AG04449 (cell line): Measurements from ENCODE around the gene MOGAT2.

Experiments
- CTCF ChIA-PET: fragments of 350-600 bp; formaldehyde crosslinking; extraction: SDS; loops from one replicate; lab custom pipeline; 2021; ENCODE audit warnings: antibody characterized with exemption; lab: Yijun Ruan, JAX
- POLR2A ChIA-PET: fragments of 400-600, 350-600 bp; formaldehyde crosslinking; extraction: SDS; loops from one replicate; lab custom pipeline; 2020; ENCODE audit warnings: antibody characterized with exemption, inconsistent platforms; lab: Yijun Ruan, JAX
- DNase-seq: peaks from one replicate; pipeline ENCODE4 v3.0.0-alpha.2; 2010; ENCODE audit warnings: low read depth, low spot score
- H3K4me3 ChIP-seq: 2 replicates; pipeline ENCODE4 v1.5.1; 2011; ENCODE audit warnings: low read depth, mild to moderate bottlenecking, control low read depth, low read length
- CTCF ChIP-seq: IDR thresholded peaks from one replicate; pipeline ENCODE4 v1.5.1; 2011; ENCODE audit warnings: mild to moderate bottlenecking, moderate library complexity, low read length, control low read depth, inconsistent platforms; ENCODE audit not compliant: insufficient read depth; ENCODE audit errors: missing control alignments

MOGAT2 gene

DNA sequence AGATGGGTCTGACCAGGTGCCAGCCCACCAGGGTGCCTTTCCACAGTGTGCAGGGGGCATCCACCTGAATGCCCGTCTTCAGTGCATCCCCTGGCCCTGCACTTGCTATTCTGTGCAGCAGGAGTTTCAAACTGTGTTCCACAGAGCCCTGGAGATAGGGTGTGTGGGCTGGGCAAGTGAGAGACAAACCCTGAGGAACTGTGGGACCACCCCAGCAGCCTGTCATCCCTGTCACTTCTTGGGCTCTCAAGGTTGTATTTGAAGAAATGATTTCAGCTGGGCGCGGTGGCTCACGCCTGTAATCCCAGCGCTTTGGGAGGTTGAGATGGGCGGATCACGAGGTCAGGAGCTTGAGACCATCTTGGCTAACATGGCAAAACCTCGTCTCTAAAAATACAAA lies 44.5 kb downstream of the MOGAT2 start:
- no peak for TF ChIP-seq CTCF
- ChIA-PET CTCF (no interaction called here), POLR2A (no interaction called here)
- H3K4me3 ChIP-seq, result no peak overlapping the region
- no peak for DNase-seq

GRCh38 chr11:75762885-75763284 lies 45.2 kb downstream of the MOGAT2 start:
- ChIA-PET POLR2A (no interaction called here), CTCF (interaction anchor here (1.2 kb wide), 1 partner anchor 41 kb away, joined by 3 read pairs; no protein-coding TSS in a partner anchor)
- DNase-seq, result no peak
- no peak overlapping the region for H3K4me3 ChIP-seq
- no peak for TF ChIP-seq CTCF

DNA sequence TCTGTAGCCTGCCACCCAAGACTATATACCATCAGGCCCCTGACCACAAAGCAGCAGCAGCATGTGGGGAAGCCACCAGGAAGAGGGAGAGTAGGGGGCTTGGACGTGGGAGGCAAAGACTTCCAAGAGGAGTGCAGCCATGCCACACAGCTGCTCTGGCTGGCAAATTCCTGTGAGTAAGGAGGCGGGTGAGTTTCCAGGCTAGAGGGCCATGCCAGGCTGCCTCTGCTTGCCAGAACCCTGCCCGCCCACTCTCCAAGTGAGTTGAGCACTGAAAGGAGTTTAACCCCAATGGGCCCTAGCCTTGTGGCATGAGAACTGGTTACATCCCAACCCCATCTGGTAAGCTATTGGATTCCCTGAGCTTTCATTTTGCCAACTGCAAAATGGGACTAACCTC lies 46.2 kb downstream of the MOGAT2 start:
- POLR2A ChIA-PET, result no interaction called here
- TF ChIP-seq CTCF, result no peak
- DNase-seq, result no peak
- H3K4me3 ChIP-seq, result no peak overlapping the region
- CTCF ChIA-PET, result interaction anchor here (0.7 to 1.2 kb wide), 3 partner anchors 10 to 40 kb away, joined by 3 read pairs; no protein-coding TSS in a partner anchor

- no peak overlapping the region for H3K4me3 ChIP-seq
- POLR2A ChIA-PET, result interaction anchor here (0.6 kb wide), 1 partner anchor 146 kb away, joined by 4 read pairs; no protein-coding TSS in a partner anchor
- TF ChIP-seq CTCF, result no peak
- CTCF ChIA-PET, result interaction anchor here (1.1 kb wide), 1 partner anchor 19 kb away, joined by 3 read pairs; no protein-coding TSS in a partner anchor
- DNase-seq, result no peak
Measured at GRCh38 chr11:75765116-75765515, 47.5 kb downstream of the MOGAT2 start.

DNA sequence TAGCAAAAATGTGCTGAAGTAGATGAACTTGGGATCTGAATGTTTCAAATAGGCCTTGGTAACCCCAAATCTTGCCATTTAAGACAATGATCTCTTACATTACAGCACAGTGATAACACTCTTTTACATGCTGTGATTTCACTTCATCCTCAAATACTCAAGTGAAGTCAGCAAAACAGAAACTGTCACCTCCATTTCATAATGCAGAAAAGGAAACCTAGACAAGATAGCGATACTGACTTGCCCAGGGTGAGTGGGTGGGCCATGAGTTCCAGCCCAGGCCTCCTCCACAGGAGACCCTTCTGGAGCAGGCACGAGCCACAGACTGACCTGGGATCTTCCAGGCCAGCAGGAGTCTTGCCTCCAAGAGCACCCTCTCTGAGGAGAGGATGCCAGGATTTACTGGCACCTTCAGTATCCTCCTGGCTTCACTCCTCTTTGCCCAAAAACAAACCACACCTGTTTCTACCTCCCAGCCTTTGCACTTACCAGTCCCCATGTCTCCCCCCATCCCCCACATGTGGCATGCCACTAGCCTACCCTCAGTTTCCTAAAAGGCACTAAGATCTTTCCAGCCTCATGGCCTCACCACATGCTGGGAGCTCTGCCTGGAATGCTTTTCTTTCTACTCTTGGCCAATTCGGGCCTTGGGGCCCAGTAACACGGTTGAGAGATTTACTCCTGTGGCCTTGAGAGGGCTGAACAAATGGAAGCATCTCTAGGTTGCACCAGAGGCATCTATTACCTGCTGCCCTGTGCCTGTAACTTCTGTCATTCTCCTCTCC lies 49.0 kb downstream of the MOGAT2 start:
- TF ChIP-seq CTCF, result no peak
- ChIA-PET POLR2A (no interaction called here), CTCF (no interaction called here)
- no peak for DNase-seq
- H3K4me3 ChIP-seq, result no peak overlapping the region

GRCh38 chr11:75767228-75767572 lies 49.6 kb downstream of the MOGAT2 start:
- ChIA-PET CTCF (no interaction called here), POLR2A (no interaction called here)
- TF ChIP-seq CTCF, result no peak
- no peak overlapping the region for H3K4me3 ChIP-seq
- DNase-seq, result no peak
